GM12875 (cell line): Measurements from ENCODE around the gene CROCC.

Experiments
- H3K4me3 ChIP-seq: one replicate; pipeline ENCODE4 v1.5.1; 2011; ENCODE audit warnings: low read depth, low read length, control low read depth
- CTCF ChIP-seq: IDR thresholded peaks from 2 replicates; pipeline ENCODE4 v1.5.1; 2011; ENCODE audit warnings: low read depth, mild to moderate bottlenecking, control low read depth, inconsistent platforms, low read length, moderate library complexity, borderline replicate concordance; ENCODE audit not compliant: insufficient read depth

Gene CROCC

GRCh38 chr1:16988210-16988609 lies 66.5 kb downstream of the CROCC start:
- H3K4me3 ChIP-seq: no peak overlapping the region
- TF ChIP-seq CTCF: no peak

GRCh38 chr1:16989676-16990391 lies 68.1 kb downstream of the CROCC start:
- no peak for TF ChIP-seq CTCF
- H3K4me3 ChIP-seq: no peak overlapping the region

DNA sequence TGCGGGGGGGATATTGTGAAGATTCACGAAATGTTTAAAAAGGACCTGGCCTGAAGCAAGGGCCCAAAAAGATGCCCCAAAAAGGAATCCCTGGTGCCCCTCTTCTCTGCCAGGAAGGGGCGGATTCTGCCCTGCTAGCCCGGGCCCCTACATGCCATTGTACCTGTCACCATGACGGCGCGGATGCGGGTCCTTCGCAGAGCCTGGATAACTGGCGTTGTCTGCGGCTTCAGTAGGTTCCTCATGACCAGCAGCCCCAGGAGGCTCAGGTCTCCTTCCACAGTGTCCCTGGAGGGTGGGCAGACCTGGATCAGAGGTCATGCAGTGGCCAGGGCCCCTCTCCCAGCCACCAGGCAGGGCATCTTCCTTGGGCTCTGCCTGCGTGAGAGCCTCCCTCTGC lies 69.8 kb downstream of the CROCC start:
- no peak for TF ChIP-seq CTCF
- H3K4me3 ChIP-seq: no peak overlapping the region

GRCh38 chr1:16992102-16992501 lies 70.4 kb downstream of the CROCC start:
- no peak overlapping the region for H3K4me3 ChIP-seq
- TF ChIP-seq CTCF: no peak

- H3K4me3 ChIP-seq: no peak overlapping the region
- TF ChIP-seq CTCF: no peak
These were observed 70.9 kb downstream of the CROCC start for GRCh38 chr1:16992675-16993074.

GRCh38 chr1:16993521-16994038 lies 71.8 kb downstream of the CROCC start:
- no peak overlapping the region for H3K4me3 ChIP-seq
- TF ChIP-seq CTCF: no peak

DNA sequence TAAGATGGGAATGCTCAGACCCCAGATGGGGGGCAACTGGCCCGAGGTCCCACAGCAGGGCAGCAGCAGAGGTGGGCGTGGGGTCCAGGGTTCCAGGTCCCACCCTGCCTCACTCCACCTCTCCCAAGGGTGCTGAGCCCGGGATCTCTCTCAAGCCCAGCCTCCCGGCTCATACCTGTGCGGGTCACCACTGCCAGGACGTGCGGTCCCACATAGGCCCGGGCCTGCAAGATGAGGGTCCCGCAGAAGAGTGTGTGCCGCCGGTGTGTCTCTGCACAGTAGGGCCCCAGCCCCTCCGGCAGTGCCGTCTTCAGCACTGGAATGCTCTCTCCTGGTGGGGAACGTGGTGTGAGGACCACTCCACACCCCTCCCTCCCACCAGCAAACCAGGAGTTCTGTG lies 75.1 kb downstream of the CROCC start:
- no peak for TF ChIP-seq CTCF

More for the DNA sequence above, 75.1 kb downstream of the CROCC start:
- no peak overlapping the region for H3K4me3 ChIP-seq
